ENCODE results near the gene MCRIP1. TPM values are rescaled to one million over a fixed set of nuclear protein-coding genes. Genes with fewer than 3 reads are reported as not detected.

Gene MCRIP1
- polyA plus RNA-seq, 1 of the 3 experiments (the other 2 are of a cell fraction): 156 TPM

- TF ChIP-seq YY1 (IDR thresholded peaks at IDR 0.05; ENCODE audit: low read depth) (no peak), GATA2 (CRISPR knock-in tag; IDR thresholded peaks at IDR 0.05) (no peak), USF2 (IDR thresholded peaks at IDR 0.05; ENCODE audit: borderline replicate concordance, low read depth, low read length) (no peak), USF1 (IDR thresholded peaks at IDR 0.05; ENCODE audit: borderline replicate concordance, low read depth) (no peak), FOSL2 (IDR thresholded peaks at IDR 0.05; ENCODE audit: borderline replicate concordance, low read depth) (no peak), ELF1 (IDR thresholded peaks at IDR 0.05) (no peak), TEAD4 (IDR thresholded peaks at IDR 0.05; ENCODE audit: borderline replicate concordance, insufficient read depth) (no peak), CTCF (IDR thresholded peaks at IDR 0.05) (no peak), RAD21 (IDR thresholded peaks at IDR 0.05; ENCODE audit: low read length) (no peak), GABPA (IDR thresholded peaks at IDR 0.05; ENCODE audit: low read depth) (no peak), RXRA (IDR thresholded peaks at IDR 0.05; ENCODE audit: borderline replicate concordance, low read depth) (no peak), REST (IDR thresholded peaks at IDR 0.05; ENCODE audit: low read depth, low read length) (no peak)
- Histone ChIP-seq H3K27me3 (ENCODE audit: insufficient read depth) (no peaks in the 10 kb centered on the region), H4K20me1 (ENCODE audit: insufficient read depth) (peaks cover 28% of the 10 kb centered on the region), H3K4me3 (ENCODE audit: low read depth in 2 of 2, low read length in 1 of 2) (no peak overlapping the region), H3K79me2 (ENCODE audit: insufficient read depth) (peaks cover 45% of the 10 kb centered on the region), H3K9me2 (no peaks in the 10 kb centered on the region), H3K27ac (ENCODE audit: low read depth in 2 of 2, low read length in 1 of 2) (no peak overlapping the region), H2AFZ (ENCODE audit: low read depth) (no peak overlapping the region), H3F3A (replicated peaks; ENCODE audit: insufficient read depth) (peaks cover 48% of the 10 kb centered on the region), H3K36me3 (replicated peaks in 1 of 2; ENCODE audit: control insufficient read depth in 1 of 2, insufficient read depth in 2 of 2, low read length in 1 of 2) (peaks cover 61 to 81% of the 10 kb centered on the region in 2 experiments), H3K4me2 (no peak overlapping the region), H3K9me3 (no peaks in the 10 kb centered on the region), H3K4me1 (ENCODE audit: control insufficient read depth in 1 of 2, insufficient read depth in 2 of 2, low read depth in 1 of 2, low read length in 1 of 2) (no peaks in the 10 kb centered on the region), H3K9ac (no peak overlapping the region)
- POLR2A ChIA-PET: no interaction called here
- WGBS (ENCODE audit: low lambda C conversion rate): 95% methylated on average over 12 of the region's 12 CpGs
- CTCF ChIA-PET: no interaction called here
- no peak for DNase-seq
Observed at GRCh38 chr17:81849457-81849856, 16.4 kb upstream of the MCRIP1 start.
